Measurements from ENCODE around the gene CMSS1.

Gene CMSS1

DNA sequence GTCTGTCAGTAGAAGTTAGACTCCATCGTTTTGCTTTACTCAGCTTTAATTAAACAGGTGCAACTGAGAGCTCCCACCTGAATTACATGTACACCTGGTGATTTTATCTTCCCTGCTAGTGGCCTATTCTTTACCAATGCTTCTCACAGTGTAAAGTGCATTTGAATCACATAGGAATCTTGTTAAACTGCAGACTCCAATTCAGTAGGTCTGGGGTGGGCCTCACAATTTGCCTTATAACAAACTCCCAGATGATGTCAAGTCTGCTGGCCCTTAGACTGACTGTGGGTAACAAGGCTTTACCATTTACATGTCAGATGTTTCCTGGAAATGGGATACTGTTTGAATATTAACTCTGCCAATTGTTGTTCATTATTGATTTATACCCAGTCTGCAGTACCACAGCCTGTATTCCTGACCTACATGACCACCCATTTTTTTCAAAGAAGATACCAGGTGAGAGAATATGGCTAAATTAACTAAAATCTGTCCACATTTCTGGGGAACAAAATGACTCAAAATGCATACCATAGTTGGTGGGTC lies 37.2 kb downstream of the CMSS1 start:
- no peak for DNase-seq (ENCODE audit: low read depth in 2 of 2)

DNA sequence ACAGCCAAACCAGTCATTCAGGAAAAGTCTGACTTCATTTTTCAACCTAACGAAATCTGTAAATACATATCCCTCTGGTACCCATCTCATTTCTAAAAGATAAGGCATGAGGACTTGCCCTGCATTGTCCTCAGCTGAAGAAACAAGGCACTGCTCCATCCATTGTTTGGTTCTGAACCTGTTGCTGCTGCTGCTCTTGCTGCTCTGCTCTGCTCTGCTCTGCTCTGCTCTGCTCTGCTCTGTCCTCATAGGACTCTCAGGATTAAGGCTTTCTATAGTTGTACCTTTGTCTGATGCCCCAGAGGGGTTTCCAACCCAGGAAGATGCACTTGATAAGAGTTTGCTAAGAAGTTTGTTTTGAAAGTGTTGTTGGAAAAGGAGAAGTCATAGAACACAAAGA lies 38.2 kb downstream of the CMSS1 start:
- no peak for DNase-seq (ENCODE audit: low read depth in 2 of 2)

DNA sequence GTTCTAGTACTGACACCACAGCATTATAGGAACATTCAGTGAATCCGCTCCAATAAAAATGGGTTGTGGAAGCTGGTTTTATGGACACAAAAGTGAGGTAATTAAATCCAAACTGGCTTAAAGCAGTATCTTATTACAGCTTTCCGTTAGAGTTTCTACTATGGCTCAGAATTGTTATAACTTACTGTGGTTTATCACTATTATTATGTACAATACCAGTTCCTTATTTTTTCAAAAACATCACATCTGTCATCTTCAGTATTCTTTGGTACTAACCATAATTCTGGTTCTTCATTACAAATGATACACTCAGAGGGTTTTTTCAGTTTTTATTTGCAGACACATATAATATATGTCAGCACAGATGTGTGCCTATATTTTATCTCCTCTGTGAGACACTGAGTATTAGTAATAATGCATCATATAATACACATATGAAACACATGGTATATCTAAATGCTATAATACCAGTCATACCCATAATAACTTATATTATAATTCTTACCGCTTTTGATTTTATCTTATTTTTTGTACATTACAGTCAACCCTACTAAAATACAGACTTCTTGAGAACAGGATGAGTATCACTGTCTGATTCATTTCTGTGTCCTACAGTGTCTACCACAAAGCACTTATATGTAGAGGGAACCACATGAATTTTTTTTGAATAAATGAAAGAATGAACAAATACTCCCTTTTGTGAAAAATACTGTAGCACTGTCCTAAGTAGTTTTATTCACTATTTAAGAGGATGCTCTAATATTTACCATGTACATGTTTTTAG lies 39.0 kb downstream of the CMSS1 start:
- DNase-seq (ENCODE audit: low read depth in 2 of 2): no peak

DNA sequence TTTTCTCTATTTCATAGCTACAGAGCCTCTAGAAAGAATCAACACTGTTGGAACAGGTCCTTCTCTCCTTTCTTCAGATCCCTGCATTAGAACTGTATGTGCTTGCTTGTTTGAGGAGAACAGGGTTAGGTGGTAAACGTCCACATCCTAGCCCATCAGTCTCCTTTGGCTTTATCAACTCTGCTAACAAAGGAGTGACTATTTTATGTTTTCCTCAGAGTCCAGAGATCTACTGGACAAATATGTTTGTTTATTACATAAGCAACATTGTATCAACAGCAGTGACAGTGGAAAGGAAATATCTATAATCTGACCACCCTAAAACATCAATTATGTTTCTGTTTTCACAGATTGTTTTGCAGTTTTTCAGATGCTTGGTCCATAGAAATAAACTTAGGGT lies 39.6 kb downstream of the CMSS1 start:
- no peak for DNase-seq (ENCODE audit: low read depth in 2 of 2)

DNA sequence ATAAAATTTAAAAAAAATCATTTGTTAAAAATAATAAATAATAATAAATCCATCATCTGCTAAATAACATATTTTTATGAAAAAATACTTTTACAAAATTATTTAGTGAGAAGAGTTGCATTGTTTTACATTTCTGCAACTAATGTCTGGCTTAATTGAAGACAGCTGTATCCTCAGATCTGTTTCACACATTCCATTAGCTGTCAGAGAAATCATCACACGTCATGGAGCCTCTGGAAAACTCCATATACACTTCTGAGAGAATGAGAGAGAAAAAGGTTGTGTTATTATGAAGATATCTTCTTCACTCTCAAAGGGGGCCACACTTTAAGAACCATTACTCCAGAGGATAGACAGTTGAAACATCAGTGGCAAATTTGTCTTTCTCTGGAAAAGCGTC lies 40.8 kb downstream of the CMSS1 start:
- DNase-seq (ENCODE audit: low read depth in 2 of 2): no peak

DNA sequence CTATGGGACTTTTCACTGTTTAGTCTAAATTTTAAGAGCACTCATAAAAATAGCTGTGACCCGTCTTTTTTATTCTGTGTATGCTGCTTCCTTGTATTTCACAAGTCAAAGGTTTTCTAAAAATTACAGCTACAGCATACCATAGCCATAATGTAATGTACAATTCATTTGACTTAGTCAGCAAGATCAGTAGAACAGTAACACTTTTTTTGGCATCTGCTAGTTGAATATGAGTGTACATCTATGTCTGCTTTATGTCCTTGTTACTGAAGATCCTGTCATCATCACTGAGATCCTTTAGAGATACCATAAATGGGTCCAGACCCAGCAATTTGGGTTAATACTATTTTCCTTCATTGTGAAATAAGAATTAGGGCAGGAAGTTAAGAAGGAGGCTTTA lies 42.2 kb downstream of the CMSS1 start:
- no peak for DNase-seq (ENCODE audit: low read depth in 2 of 2)

DNA sequence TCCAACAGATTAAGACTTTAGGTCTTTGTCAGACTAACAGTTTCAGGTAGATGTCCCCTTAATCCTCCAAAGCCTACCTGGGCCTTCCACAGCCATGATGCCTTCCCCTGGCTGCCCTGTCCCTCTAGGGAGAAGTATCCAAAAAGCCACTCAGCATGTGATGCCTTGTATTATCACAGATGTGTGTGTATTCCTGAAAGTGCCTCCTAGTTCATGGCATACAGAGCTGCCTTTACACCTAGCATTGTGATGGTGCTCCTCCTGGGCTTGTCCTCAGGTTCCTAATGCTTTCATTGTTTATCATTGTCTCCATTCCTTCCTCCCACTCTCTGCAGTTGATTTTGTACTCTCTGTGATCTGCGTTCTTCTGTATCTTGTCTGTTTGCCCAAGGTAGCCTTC lies 43.6 kb downstream of the CMSS1 start:
- no peak for DNase-seq (ENCODE audit: low read depth in 2 of 2)

DNA sequence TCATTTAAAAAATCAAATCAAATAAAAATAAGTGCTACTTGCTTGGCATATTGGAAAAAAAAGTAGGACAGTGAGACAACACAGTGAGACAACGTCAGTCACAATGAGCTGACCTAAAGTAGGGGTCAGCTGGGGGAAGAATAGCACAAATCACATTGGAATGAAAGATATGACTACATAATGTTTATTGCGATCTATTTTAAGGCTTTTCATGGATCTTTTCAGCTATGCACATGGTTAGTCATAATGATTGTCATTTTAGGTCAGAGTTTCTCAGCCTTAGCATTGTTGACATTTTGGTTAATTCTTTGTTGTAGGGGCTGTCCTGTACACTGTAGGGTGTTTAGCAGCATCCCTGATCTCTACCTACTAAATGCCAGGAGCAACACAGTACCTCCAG lies 44.5 kb downstream of the CMSS1 start:
- no peak for DNase-seq (ENCODE audit: low read depth in 2 of 2)

DNA sequence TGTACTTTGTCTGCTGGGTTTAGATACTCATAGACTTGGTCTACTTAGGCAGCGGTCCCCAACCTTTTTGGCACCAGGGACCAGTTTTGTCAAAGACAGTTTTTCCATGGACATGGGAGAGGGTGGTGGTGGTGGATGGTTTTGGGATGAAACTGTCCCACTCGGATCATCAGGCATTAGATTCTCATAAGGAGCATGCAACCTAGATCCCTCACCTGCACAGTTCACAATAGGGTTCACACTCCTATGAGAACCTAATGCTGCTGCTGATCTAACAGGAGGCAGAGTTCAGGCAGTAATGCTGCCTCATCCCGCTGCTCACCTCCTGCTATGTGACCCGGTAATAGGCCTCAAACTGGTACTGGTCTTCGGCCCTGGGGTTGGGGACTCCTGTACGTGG lies 45.3 kb downstream of the CMSS1 start:
- no peak for DNase-seq (ENCODE audit: low read depth in 2 of 2)

DNA sequence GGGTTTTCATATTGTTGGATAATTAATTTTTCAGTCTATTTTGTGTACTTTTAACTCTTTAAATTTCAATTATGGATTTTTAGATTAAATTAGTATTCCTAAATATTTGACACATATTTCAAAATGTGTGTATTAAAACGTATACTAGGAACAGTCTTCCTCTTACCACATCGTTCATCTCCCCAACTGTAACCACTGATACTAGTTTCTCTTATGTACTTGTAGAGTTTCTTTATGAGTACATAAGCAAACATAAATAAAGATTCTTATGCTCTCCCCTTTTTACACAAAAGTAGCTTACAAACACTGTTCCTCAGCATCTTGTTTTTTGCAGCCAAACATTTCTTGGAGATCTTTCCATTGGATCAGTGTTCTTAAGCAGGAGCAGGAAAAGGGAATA lies 45.9 kb downstream of the CMSS1 start:
- DNase-seq (ENCODE audit: low read depth in 2 of 2): no peak

DNA sequence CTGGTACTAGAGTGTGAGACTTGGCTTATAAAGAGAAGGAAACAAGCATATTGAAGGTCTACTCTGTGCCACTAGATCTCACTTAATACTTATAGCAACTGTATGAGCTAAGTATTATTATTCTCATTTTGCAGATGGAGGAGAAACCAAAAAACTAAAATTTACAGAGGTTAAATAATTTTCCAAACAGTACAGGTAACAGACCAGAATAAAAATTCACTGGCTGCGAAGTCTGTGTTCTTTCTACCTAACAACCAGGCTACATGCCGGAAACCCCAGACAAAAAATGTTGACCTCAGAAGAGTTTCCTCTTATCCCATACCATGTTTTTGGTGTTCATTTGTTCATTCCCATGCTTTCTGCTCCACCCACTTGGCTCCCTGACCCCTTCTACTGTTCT lies 46.6 kb downstream of the CMSS1 start:
- no peak for DNase-seq (ENCODE audit: low read depth in 2 of 2)

DNA sequence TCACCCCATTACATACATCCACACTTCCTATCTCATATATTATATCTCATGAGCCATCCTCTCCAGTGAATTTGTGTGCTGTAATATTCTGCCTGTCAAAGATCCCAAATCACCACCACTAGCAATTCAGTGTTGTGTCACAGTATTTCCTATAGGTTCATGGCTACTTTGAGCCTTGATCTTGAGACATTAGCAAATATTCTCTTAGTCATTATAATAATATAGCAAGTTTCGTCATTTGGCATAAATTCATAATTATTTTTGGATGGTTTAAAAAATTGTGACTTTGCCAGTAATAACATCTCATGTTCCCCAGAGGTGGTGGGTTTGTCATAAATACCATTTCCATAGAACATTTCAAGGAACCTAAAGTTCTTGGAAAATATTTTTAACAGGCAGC lies 47.7 kb downstream of the CMSS1 start:
- no peak for DNase-seq (ENCODE audit: low read depth in 2 of 2)

DNA sequence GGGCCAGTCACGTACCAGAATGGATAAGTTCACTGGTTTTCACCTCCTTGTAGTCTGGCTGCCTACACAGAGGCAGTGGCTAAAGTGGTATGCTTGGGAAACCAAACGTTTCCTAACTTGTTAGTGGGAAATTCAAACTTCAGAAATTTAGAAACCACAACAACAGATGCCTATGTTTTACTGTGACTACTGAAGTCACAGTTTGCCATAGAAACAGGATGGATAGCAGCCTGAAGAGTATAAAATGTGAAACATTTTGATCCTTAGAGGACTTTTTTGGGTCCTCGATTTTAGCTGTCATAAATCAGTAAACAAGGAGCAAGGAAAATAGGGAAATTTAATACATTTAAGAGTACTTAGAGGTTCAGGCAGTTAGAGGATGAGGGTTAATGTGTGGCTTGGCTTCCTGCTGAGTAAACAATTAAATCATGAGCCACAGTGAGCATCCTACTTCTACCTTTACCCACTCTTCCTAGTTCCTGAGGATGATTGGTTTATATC lies 48.6 kb downstream of the CMSS1 start:
- DNase-seq (ENCODE audit: low read depth in 2 of 2): no peak

DNA sequence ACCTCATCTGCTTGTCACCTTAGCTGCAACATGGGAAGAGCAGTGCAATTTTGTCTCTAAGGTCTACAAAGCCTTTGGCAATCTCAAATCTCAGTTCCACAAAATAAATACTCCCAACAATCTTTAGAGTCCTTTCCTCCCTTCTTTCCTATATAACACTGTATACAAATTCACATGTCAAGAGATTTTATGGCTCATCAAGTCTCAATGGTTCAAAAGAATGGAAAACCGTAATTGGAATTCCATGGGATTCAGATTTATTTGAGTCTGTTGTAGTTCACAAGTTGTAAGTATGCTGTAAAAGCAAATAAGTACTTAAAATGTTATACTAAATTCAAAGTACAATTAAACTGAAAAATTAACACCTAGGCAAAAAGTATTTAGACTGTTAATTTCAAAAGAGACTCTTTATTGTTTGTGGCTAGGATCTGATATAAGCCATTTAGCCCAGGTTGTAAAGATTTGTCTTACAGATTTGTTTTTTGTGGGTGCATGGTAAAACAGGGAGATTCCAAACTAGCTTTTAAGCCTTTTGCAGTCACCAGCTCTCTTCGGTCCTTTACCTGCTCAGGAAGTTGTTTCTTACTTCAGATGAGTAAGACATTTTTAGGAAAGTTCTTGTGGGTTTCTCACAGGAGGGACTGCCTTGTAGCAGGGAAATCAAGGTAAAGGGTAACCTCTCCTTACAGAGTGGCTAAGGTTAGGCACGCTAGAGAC lies 50.1 kb downstream of the CMSS1 start:
- DNase-seq (ENCODE audit: low read depth in 2 of 2): no peak

DNA sequence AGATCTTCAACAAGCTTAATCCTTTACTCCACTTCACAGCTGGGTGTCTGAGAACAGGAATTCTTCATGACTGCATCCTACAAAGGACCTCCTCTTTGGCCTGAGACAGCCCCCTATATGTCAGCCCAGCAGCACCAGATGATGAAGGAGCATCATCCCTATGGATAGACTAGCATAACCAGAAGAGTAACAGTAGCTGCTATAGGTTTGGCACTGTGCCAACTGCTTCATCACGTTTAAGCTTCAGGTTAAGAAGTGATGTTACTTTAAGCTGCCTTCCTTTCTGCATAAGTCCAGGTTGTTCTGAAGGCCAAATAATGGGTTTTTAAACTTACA lies 50.6 kb downstream of the CMSS1 start:
- DNase-seq (ENCODE audit: low read depth in 2 of 2): no peak

DNA sequence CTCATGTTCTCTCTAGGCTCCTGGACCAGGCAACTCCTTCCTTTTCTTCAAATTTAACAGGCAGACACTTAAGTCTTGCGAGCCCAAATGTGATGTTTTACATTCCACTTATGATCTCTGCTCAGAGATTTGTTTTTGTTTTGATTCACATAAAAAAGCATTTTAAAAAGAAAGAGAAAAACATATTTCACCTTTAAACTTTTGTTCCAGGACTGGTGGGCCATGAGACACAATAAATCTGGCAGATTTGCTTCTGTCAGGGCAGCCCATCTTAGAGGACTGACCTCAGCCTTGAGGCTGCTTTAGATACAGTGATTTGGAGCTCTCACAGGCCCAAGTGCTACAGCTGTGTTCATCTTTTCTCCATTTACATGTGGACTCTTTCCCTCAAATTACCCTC lies 52.0 kb downstream of the CMSS1 start:
- no peak for DNase-seq (ENCODE audit: low read depth in 2 of 2)

DNA sequence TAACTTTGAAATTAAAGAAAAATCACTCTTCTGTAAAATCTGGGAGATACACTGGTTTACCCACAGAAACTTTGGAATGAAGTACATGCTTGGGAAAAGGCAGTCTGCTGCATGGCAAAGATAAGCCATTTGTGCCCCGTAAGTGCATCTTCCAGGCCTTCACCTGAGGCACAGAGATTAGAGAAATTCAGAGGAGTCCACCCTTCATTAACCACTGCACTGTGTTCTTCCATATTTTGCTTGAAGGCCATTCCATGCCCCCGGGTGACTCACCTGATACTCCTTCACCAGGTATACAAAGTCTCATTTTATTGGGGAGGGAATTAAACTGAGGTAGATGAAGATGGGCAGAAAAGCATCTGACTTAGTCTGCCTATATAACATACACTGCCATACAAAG lies 53.0 kb downstream of the CMSS1 start:
- no peak for DNase-seq (ENCODE audit: low read depth in 2 of 2)

DNA sequence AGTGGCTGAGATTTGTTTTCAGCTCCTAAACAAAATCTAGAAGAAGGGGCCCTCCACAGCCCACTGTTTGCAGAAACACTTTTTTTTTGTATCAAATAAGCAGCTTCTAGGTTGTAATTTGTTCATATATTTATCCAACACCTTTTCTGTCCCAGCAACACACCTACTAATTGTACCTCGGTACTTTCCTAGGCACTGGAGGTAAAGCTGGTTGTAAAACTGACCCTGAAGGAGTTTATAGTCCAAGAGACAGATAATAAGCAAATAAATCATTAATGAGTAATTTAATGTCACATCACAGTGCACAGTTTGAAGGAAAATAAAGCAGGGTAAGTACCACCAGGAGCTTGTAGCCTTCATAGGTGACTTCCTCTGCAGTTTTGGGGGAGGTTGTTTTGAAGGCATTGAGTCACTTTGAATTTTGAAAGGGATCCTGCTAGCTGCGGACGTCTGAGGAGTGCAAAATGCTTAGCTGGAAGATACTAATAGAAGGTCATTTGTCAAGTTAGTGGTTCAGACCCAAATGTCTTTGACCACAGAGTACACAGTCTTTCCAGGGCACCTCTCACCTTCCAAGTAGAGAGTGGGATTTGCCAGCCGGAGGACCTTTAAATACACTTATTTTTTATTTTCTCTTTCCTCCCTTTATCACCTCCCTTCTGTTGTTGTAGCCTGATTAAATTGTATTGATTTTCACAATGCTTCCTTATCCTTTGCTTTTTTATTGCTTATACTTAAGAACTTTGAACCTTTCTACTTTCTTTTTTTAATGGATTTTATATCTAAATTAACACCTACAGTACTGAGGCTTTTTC lies 53.8 kb downstream of the CMSS1 start:
- no peak for DNase-seq (ENCODE audit: low read depth in 2 of 2)

DNA sequence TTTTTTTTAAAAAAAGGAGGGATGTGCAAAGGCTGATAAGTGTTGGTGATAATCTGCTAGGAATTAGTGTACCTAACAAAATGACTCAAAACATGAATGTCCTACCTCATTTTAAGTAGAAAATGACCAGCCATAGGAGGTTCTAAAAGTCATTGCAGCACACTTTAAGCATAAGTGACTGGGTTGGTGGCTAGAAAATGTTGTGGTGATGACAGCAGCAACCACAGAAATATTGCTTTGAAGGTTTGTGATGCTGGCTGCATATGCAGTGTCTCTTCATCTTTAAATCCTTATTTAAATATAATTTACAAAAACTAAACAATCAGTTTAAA lies 55.2 kb downstream of the CMSS1 start:
- DNase-seq (ENCODE audit: low read depth in 2 of 2): no peak

DNA sequence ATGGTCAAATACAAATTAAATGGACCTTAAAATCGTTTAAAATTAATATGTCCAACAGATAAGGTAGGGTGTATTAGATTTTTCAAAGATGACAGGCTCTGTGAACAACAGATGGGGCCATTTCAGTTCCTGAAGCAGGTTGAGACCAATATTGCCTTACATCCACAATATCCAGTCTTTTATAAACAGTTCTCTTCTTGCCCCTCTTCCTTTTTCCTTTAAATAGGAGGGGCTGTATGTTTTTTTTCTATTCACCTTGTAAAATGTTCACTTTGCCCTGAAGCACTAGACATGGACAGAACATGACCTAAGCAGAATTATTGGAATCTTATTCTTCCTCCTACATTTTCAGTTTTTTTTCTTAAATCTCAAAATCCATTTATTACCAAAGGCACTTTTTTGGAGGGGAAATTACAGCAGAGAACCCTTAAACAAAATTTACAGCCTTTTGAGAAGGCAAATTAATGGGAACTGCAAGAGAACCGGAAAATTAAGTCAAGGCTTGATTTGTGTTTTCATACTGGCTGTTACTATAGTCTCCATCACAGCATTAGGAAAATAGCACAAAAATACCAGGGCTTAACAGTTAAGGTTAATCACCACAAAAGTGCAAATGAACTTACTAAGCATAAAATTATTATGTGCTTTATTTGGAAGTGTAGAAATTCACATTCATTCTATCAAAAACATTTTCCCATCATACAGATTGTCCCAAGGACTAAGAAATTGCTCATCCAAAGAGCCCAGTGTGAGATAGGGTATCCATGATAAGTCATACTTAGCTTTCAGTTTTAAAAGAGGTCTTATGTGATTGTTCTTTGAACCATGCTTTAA lies 55.8 kb downstream of the CMSS1 start:
- no peak for DNase-seq (ENCODE audit: low read depth in 2 of 2)

DNA sequence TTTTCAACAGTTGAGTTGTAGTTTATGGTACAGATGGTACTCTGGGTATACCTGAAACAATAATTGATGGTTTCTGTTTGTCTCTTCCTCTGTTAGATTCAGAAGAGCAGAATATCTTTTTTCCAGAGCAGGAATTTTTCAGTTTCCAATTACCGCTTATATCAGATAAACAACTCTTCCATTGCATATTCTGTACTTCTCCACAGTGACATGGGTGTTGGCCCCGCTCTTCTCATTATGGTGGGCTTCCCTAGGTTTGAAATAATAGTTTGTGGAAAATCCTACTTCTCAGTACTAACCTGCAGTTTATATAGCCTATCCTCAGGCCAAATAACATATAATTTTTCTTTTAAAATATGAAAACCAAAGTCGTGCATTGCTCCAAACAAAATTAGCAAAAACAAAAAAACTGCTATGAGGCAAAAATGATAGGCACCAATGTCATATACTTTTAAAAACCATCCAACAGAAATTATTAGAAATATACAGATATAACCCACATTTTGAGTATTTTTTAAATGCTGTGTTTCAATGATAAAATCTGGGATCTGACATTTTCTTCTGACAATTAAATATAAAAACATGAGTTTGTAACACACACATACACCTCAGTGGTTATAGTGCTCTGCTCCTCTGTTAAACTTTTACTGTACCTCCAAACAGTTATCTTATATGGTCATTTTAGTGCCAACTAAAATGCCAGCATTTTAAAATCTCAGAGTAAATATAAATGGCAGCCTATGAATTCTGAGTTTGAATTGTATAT lies 56.8 kb downstream of the CMSS1 start:
- no peak for DNase-seq (ENCODE audit: low read depth in 2 of 2)
